HEK293T (cell line): ENCODE results near the gene TTC8.

Experiments
- ARNT ChIP-seq: fragments of 450-650 bp; IDR thresholded peaks from 2 replicates; pipeline ENCODE4 v1.6.1; 2017; ENCODE audit warnings: mild to moderate bottlenecking
- BHLHE40 ChIP-seq: fragments of 450-650 bp; IDR thresholded peaks from 2 replicates; pipeline ENCODE4 v1.6.1; 2016; ENCODE audit warnings: mild to moderate bottlenecking, moderate library complexity, borderline replicate concordance
- CTBP1 ChIP-seq: fragments of 450-650 bp; IDR thresholded peaks from 2 replicates; pipeline ENCODE4 v1.6.1; 2016; ENCODE audit warnings: borderline replicate concordance
- ELF4 ChIP-seq: fragments of 450-650 bp; IDR thresholded peaks from 2 replicates; pipeline ENCODE4 v1.6.1; 2017; ENCODE audit warnings: antibody characterized with exemption
- FOXA1 ChIP-seq: fragments of 450-650 bp; IDR thresholded peaks from 2 replicates; pipeline ENCODE4 v1.6.1; 2016; ENCODE audit warnings: mild to moderate bottlenecking
- FOXK2 ChIP-seq: fragments of 450-650 bp; IDR thresholded peaks from 2 replicates; pipeline ENCODE4 v1.6.1; 2016; ENCODE audit warnings: mild to moderate bottlenecking
- FOXM1 ChIP-seq: fragments of 450-650 bp; IDR thresholded peaks from 2 replicates; pipeline ENCODE4 v1.6.1; 2017; ENCODE audit warnings: mild to moderate bottlenecking, borderline replicate concordance
- HDGF ChIP-seq: fragments of 450-650 bp; IDR thresholded peaks from 2 replicates; pipeline ENCODE4 v1.6.1; 2017; ENCODE audit warnings: antibody characterized with exemption, borderline replicate concordance
- LEF1 ChIP-seq: fragments of 450-650 bp; IDR thresholded peaks from 2 replicates; pipeline ENCODE4 v1.6.1; 2017; ENCODE audit warnings: mild to moderate bottlenecking, borderline replicate concordance
- NFRKB ChIP-seq: fragments of 450-650 bp; IDR thresholded peaks from 2 replicates; pipeline ENCODE4 v1.6.1; 2016; ENCODE audit warnings: mild to moderate bottlenecking, moderate library complexity
- SP1 ChIP-seq: fragments of 450-650 bp; IDR thresholded peaks from 2 replicates; pipeline ENCODE4 v1.6.1; 2017

- TF ChIP-seq CTBP1 (no peak), BHLHE40 (no peak), SP1 (no peak), NFRKB (no peak), FOXA1 (no peak), LEF1 (no peak), FOXM1 (no peak), HDGF (no peak), ELF4 (no peak), FOXK2 (no peak), ARNT (no peak)
Observed at GRCh38 chr14:88829685-88830302, 5.3 kb downstream of the TTC8 start.
